ENCODE data around the gene XRCC3.

DNA sequence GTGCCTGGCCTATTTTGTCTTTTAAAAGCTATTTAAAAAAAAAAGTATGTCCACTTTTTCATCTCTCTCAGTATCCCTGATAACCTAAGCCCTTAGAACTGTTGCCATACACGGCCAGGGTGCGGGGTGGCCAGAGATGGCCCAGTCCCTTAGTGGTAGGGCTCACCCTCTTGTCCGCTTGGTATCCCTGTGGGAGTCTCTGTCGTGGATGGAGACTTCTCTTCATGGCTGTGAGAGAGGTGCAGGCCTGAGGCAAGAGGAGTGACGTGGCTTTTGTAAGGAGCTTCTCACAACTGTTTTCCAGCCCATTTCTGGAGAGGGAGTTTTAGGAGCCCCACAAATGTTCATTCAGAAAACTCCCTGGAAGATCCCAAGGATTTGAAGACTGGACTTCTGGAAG is 26.8 kb downstream of the XRCC3 start:
- TF ChIP-seq, protein P1, sequence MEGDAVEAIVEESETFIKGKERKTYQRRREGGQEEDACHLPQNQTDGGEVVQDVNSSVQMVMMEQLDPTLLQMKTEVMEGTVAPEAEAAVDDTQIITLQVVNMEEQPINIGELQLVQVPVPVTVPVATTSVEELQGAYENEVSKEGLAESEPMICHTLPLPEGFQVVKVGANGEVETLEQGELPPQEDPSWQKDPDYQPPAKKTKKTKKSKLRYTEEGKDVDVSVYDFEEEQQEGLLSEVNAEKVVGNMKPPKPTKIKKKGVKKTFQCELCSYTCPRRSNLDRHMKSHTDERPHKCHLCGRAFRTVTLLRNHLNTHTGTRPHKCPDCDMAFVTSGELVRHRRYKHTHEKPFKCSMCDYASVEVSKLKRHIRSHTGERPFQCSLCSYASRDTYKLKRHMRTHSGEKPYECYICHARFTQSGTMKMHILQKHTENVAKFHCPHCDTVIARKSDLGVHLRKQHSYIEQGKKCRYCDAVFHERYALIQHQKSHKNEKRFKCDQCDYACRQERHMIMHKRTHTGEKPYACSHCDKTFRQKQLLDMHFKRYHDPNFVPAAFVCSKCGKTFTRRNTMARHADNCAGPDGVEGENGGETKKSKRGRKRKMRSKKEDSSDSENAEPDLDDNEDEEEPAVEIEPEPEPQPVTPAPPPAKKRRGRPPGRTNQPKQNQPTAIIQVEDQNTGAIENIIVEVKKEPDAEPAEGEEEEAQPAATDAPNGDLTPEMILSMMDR (IDR thresholded peaks at IDR 0.05) = no peak
- TF ChIP-seq POLR2A (IDR thresholded peaks at IDR 0.05) = no peak
